GM21367 (cell line): ENCODE results near the gene PVR.
"Not testable (repeated sequence)": the region's sequence is repeated elsewhere in the genome, so short reads cannot be mapped to it uniquely, and the experiment has no call there.

Experiments used
- ATAC-seq: cut with Tn5 transposase; IDR thresholded peaks from one replicate; pipeline ENCODE4 v1.9.1; 2021; ENCODE audit not compliant: unreplicated experiment

PVR gene

DNA sequence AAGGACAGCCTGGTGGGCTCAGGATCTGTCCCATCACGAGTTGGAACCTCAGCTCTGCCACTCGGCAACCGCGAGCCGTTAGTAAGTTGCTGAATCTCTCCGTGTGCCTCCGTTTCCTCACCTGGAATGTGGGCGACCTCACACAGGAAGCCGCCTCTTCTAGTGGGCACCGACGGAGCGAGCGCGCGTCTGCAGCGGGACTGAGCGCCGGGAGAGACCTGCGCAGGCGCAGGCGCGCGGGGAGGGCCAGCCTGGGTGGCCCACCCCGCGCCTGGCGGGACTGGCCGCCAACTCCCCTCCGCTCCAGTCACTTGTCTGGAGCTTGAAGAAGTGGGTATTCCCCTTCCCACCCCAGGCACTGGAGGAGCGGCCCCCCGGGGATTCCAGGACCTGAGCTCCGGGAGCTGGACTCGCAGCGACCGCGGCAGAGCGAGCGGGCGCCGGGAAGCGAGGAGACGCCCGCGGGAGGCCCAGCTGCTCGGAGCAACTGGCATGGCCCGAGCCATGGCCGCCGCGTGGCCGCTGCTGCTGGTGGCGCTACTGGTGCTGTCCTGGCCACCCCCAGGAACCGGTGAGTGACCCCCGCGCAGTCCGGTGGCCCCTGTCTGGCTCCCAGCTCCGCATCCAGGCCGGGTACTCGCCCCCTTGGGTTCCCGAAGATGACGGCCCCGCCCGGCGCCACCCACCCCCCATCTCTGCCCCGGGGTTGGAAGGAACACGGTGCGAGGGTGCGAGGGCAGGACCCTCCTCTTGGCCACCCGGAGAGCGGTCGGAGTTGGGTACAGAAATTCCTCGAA is at the start of gene PVR:
Gene PVR (plus strand): TSS at position 306 of the 797 bp plus-strand sequence. CDS start 187 bp downstream, at position 493.
- ATAC-seq, result no peak

DNA sequence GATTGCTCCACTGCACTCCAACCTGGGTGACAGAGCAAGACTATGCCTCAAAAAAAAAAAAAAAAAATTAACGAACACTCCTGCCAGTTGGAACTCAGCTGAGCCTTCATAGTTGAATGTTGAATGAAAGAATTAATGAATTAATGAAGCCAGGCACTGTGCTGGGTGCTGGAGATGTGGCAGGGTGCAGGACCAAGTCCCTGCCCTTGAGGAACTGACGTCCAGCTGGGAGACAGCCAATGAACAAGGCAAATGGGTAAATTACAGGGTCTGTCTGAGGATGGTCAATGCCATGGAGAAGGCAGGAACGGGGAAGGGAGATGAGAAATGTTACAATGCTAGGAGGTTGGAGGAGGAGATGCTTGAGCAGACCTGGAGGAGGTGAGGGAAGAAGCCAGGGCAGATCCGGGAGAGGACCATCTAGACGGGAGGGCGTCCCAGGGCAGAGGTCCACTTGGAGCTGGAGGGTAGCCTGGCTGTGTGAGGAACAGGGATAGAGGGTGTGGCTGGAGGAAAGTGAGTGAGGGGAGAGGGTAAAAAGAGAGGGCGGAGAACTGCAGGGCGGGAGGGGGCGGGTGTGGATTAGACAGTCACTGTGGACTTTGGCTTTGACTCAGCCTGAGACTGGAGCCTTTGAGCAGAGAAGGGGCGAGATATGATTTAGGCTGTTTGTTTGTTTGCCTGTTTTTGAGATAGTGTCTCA is 47.1 kb upstream of the PVR start:
- no peak for ATAC-seq

- no peak for ATAC-seq
These were observed 46.6 kb upstream of the PVR start for GRCh38 chr19:44597131-44597491.

GRCh38 chr19:44598355-44598754 is 45.4 kb upstream of the PVR start:
- no peak for ATAC-seq

- no peak for ATAC-seq
These were observed 44.8 kb upstream of the PVR start for GRCh38 chr19:44598880-44599279.

- no peak for ATAC-seq
These were observed 43.2 kb upstream of the PVR start for GRCh38 chr19:44600466-44600865.

DNA sequence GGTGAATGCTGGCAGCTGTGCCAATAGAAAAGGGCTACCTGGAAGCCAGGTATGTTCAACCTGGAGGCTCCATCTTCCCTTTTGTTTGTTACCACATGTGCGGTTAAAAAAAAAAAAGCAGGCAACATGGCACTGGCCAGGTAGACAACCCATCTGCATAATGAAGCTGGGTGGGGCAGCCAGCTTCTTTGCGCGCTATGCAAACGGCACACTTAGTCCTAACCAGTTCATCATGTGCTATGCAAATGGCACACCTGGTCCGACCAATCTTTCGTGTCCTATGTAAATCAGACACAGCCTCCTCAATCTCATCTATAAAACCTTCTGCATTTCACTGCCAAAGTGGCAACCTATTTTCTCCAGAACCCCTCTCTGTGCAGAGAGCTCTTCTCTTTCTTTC is 41.6 kb upstream of the PVR start:
- no peak for ATAC-seq

DNA sequence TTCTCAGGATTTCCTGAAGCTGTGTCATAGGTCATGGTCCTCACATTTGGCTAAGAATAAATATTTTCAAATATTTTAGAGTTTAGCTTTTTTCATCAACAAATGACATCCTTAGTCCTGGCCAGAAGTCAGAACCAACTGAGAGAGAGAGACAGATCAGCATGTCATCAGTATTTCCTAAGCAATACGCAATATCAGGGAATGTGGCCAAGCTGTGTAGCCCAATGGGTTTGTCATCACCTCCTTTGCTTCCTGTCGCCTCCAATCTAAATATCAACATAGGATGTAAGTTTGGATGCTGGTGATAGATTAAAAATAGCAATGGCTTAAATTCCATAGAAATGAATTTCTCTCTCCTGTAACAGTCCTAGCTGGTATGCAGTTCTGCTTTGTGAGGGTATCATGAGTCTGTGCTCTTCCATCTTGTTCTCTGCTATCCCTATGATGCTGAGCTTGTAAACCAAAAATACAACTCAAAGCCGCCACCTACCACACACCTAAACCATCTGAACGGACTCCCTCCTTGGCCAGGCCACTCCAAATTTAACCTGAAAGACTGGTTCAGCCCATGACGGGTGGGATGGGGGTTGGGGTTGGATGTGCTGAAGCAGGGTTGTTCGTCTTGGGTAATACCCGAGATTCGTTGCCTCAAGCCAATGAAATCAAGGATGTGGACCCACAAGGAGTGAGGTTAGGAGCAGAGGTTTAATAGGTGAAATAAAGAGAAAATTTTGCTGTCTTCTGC is 40.3 kb upstream of the PVR start:
- no peak for ATAC-seq

DNA sequence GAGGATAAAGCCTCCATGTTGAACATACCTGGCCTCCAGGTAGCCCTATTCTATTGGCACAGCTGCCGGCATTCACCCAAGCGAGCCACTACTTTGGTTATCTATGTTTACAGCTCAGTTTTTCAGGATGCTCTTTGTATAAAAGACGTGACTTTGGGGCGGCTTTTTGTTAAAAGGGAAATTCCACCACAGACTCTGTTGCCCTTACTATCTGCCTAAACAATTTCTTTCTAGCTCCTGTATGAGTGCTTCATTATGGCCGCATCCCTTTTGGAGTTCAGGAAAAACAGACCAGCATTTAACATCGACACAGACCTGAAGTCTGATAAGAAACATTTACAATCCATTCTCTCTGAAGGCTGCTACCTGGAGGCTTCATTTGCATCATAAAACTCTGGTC is 39.5 kb upstream of the PVR start:
- ATAC-seq, result no peak

GRCh38 chr19:44605547-44605946 is 38.2 kb upstream of the PVR start:
- no peak for ATAC-seq

DNA sequence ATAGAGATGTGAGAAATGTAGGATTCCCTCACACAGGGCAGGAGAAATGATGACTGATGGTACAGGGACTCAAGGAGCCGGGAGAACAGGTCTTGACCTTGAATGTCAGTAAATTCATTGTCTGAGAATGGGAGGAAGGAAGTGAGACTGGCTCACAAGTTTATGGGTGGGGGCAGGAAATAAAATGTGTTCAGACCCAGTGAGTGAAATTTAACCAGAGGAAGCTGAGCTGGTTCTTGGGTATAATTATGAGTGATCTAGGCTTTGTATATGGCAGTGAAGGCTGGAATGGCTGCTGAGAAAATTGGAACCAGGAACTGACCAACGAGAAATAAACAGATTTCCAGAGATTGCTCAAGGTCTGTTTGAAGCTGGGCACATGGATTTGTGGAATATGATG is 36.7 kb upstream of the PVR start:
- no peak for ATAC-seq

- no peak for ATAC-seq
These were observed 35.8 kb upstream of the PVR start for GRCh38 chr19:44607917-44608316.

DNA sequence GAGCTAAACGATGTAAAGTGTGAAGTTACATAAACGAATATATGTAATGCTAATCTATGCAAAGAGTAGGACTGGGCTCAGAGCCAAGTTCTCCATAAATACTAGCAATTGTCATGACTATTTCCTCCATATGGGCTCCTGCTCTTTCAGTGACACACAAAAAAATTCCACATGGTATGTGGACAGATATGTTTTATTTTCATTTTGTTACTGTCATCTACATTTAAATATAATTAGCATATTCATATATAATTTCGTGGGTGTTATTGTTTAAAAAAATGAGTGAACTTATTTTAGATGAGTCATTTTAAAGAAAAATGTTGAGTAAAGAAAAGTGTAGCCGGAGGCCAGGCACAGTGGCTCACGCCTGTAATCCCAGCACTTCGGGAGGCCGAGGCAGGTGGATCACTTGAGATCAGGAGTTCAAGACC is 35.3 kb upstream of the PVR start:
- ATAC-seq, result no peak

DNA sequence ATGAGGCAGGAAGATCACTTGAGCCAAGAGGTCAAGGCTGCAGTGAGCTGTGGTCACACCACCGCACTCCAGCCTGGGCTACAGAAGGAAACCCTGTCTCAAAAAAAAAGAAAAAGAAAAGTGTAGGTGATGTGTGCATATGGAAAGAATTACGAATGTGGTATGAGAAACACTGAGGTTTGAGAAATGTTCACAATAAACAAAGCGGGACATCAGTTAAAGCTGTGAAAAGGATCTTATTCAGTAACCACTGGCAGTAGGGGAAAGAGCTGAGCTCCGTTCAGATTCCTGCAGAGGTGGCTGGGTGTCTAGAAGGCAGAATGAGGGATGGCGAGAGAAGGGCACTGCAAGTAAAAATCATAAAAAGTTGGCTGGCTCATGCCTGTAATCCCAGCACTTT is 34.5 kb upstream of the PVR start:
- ATAC-seq, result no peak

DNA sequence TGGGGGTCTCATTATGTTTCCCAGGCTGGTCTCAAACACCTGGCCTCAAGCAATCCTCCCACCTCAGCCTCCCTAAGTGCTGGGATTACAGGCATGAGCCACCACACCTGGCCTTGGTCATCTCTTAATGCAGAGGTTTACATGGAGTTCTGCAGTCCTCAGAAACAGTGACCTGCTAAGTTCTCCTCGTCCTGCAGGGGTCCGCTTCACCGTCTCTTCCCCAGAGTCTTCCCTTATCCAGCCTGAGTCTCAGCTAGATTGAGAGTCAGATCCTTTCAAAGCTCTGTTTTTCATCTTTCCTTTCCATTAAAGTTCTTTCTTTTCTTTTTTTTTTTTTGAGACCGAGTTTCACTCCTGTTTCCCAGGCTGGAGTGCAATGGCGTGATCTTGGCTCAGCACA is 33.2 kb upstream of the PVR start:
- ATAC-seq, result not testable (repeated sequence)

DNA sequence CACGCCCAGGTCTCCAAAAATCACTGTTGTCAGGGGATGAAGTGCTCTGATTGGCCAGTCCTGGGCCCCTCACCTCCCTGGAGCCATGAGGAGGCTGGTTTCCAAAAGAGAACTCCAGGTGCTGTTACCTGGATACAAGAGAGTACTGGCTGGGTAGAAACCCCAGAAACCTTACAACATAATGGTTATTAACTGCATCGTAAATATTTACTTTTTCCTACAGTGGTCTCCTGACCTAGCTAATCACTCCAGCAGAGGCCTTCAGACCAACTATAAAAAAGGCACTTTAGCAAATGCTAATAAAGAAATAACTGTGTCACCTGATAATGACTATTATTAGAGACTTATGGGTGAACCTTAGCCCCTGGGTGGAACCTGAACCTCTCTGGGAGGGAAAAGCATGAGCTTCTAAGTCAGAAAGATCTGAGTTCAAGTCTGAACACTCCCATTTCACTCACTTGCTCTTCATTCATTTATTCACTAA is 31.9 kb upstream of the PVR start:
- ATAC-seq, result no peak

GRCh38 chr19:44613295-44614178 is 30.2 kb upstream of the PVR start, which contains the start of gene IGSF23:
TSS of gene IGSF23 (plus strand) at chr19:44613563. CDS start at chr19:44613646, 83 bp downstream.
- no peak for ATAC-seq

DNA sequence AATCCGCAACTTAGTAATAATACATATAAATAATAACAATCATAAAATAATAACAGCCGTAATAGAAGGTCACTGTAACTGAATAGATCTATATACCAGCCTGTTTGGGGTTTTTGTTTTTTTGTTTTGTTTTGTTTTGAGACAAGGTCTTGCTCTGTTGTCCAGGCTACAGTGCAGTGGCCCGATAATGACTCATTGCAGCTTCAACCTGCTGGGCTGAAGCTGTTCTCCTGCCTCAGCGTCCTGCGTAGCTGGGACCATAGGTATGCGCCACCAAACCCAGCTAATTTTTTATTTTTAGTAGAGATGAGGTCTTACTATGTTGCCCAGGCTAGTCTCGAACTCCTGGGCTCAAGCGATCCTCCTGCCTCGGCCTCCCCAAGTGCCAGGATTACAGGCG is 29.4 kb upstream of the PVR start:
- no peak for ATAC-seq

DNA sequence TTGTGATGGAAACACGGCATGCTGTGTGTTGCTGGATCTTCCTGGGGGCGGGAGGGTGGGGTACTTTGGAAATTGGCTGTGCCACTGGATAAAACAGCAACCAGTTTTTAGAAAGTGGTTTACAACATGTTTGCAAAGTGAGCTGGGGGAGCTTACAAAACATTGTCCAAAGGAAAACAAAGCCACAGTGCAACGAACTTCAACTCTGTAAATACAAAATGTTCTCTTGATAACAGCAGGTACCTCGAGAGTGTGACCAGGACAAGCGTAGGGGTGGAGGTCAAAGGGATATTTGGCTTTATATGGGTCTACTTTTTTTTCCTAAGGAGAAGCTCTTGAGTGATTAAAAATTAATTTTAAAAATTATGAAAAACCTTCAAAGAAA is 27.9 kb upstream of the PVR start:
- ATAC-seq, result no peak

GRCh38 chr19:44617110-44617880 is 26.4 kb upstream of the PVR start:
- no peak for ATAC-seq
